Dedifferentiated amniotic fluid mesenchymal stem cell (primary cell): Measurements from ENCODE around the gene HEBP1.
A peak's percentile ranks its signal among the peaks of the same experiment; 100 is the strongest.

Source experiments
- DNase-seq: peaks from one replicate; pipeline ENCODE4 v3.0.0-alpha.2; 2016; ENCODE audit errors: extremely low spot score

The HEBP1 gene

DNA sequence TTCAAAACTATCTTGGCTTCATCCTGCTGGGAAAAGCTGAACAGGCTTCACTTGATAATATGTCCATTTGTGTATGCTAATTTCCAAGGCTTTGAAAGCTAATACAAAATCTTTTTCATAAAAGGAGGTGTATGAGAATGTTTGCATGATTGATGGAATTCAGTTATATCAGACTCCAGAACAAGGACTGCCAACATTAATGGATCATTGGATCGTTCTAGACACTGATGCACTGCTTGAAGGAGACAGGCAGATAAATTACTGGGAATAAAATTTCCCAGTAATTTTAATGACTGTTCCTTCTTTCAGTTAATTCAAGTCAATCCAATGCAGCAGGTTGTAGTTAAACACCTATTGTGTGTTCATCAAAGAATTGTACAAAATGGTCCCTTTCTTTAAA lies 48.6 kb downstream of the HEBP1 start:
- DNase-seq, result no peak

DNA sequence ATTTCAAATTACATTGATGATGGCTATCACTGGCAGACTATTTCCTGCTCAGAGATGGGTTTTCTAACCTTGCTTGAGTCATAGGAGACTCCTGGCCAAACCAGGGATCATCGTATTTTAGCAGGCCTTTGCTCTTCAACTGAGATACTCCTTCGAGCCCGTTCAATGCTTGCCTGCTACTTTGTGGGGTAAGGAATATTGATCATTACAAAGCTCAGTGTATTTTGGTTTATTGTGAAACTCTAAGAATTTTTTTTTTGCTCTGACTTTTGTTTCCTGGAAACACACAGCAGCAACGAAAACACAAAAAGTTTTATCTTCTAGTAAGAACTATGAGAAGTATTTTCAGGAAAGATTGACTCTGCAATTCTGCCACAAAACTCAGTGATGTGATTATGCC lies 52.2 kb downstream of the HEBP1 start:
- DNase-seq, result no peak

DNA sequence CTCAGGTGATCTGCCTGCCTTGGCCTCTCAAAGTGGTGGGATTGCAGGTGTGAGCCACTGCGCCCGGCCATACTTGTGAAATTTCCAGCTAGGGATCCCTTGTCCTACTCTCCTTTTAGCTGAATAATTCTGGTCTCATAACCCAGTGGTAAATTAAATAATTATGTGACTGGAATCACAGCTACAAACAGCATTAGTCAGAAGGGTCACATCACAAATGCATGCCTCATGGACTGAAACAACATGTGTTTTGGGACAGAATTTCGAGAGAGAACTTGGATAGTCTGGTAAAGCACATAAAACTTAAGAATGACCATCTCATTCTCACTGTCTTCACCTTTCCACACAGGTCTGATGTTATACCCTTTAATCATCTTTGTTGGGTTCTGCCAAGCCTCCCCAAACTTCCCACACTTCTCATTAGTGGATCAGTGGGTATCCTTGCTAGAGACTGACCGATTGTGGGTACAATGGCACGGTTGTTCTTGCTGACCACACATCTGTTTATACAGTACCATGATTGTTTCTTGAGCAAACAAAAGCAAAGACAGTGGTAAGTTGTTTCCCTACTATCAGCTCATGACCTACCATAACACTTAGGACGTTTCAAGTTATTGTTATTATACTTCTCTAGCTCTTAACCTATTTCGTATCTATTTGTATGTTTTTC lies 53.2 kb downstream of the HEBP1 start:
- DNase-seq, result no peak

DNA sequence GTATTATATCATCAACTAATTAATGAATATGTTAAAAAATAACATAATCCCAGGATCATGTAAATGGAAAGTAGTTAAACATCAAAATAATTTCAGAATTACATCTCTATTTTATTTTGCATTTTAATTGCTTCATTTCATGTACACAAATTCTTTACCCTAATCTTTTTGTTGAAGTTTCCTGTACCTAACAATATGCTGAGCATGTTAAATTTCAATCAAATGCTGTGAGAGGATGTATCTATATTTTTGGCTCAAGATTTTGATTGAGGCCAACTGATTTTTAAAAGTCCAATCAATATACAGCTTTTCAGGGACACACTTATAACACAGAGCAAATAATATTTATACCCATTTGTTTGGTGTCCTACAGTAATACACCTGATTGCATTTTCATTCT lies 54.5 kb downstream of the HEBP1 start:
- no peak for DNase-seq

DNA sequence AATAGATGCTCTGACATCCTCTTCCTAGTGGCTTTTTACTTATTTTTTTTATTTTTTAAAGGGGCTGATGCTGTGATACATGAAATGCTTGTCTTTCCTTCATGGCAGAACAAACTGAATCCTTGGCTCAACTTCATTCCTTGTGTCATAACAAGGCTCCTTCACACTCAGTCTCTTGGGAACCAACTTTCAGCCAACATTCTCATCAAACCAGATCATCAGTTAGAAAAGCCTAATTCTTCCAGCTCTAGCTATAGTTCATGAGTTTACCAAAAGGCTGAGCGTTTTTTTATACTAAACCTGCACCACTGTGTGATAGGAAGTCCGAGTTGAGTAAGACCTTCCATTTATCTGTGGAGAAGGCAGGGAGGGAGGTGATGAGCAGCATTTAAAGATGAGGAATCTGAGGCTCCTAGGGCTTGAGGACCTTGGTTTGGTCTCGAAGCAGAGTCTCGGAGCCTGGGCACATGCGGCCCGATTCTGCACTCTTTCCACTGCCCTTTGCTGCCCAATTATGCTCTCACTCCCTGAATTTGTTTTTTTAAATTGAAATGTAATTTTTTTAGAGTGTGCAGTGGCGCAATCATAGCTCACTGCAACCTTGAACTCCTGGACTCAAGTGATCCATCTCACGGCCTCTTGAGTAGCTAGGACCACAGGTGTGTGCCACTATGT lies 56.3 kb downstream of the HEBP1 start:
- no peak for DNase-seq

DNA sequence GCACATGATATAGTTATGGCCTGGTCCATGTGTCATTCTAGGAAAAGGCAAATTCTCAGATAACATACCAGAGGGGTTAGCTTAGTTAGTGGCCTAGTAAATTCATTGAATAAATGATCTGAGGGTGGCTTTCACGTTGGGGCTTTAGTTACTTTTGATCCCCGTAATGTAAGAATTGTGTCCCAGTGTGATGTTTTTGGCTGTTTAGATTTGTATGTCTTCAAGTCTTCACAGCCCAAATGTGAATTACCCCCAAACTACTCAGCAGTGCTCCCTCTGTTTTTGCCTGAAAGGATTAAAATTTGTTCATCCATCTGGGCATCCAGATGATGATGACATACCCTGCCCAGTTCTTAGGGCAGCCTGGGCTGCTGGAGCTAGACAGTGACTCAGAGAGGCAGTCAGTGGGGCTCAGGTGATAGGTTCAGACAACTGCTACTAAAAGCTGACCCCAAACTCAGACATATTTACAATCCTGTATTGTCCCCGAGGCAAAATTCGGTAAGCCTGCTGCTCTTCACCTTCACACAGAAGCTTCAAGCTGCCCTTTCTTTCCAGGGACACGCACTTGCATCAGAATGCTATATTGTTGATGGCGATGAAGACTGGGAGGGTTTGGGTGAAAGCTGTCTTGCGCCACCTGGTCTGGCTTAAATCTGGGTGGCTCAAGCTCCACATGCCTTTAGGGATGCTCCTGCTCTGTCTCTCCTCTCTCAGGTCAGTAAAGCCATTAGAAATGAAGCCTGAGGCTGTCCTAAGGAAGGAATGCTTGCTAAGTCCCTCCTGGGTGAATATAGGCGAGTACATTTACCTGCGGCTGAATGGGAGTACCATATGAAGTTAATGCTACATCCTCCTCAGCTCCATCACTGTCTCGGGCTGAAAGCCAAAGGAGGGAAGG lies 58.4 kb downstream of the HEBP1 start:
- DNase-seq, result no peak

DNA sequence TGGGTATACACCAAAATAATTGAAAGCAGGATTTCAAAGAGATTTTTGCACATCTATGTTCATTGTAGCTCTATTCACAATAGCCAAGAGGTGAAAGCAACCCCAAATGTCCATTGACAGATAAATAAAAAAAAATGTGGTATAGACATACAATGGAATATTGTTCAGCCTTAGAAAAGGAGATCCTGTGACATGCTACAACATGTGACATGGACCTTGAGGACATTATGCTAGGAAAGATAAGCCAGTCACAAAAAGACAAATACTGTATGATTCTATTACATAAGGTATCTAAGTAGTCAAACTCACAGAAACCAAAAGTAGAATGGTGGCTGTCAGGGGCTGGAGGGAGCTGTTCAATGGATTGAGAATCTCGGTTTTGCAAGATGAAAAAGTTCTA lies 60.2 kb downstream of the HEBP1 start:
- DNase-seq, result no peak

DNA sequence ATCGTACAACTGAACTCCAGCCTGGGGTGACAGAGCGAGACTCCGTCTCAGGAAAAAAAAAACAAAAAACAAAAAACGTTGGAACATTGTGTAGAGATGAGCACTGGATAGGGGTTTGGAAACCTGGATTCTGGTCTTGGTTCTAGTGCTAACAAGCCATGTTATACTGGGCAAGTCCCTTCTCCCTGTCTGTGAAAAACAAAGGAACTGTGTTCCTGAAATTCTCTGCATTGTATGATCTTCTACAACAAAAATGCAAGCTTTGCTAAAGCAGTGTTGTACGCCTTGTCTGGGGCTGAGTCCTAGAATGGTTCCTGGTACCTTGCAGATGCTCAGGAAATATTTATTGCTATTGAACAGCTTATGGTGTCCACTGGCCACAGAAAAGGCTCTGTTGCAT lies 61.5 kb downstream of the HEBP1 start:
- DNase-seq, result no peak

DNA sequence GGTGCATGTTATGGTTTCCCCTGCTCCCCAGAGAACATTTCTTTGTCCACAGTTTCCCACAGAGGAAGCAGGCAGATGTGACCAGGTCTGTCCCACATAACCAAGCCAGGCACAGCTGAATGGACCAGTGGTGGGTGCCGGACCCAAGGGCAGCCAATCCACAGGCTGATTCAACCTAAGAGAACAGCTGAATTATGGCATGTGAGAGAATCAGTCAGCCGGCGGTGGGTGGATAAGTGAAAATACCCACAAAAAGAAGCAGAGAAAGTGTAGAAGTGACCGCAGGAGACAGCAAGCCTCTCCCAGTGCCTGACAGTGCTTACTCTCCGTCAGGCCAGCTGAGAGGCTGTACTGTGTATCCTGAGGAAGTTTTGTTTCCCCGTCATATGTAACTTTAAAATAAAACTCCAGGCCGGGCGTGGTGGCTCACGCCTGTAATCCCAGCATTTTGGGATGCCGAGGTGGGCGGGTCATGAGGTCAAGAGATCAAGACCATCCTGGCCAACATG lies 63.0 kb downstream of the HEBP1 start:
- DNase-seq, result no peak

DNA sequence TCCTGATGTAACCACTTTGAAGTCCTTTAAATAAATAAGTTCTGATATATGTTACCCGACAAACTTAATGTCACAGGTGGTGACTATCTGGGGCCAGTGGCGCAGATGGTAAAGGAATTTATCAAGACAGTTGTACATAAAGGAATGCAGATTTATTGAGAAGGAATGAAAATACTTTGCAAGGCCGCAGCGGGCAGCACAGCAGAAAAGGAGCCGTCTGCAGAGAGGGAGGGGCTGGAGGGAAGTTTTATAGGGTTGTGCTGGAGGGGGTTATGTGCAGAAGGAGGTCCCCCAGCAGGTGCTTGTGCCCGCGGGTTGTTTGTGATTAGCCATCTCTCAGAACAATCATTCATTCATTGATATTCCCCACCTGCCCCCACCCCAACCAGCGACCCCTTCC lies 65.5 kb downstream of the HEBP1 start:
- DNase-seq, result no peak

DNA sequence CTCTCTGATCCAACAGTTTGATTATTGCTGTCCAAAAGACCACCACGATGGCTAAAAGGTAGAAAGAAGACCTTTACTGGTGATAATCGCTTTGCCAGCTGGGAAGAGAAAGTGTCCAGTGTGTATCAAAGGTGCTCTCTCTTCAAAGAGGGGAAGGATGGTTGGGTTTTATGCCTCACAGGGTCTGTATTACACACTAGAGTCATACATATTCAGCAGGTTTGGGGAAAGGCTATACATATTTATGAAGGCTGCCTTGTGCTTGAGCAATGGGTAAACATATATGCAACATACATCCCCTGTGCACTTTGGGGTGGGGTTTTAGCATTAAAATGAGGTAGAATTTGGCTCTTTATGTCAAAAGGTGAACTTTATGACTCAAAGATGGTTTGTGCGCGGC lies 66.3 kb downstream of the HEBP1 start:
- DNase-seq, result no peak

DNA sequence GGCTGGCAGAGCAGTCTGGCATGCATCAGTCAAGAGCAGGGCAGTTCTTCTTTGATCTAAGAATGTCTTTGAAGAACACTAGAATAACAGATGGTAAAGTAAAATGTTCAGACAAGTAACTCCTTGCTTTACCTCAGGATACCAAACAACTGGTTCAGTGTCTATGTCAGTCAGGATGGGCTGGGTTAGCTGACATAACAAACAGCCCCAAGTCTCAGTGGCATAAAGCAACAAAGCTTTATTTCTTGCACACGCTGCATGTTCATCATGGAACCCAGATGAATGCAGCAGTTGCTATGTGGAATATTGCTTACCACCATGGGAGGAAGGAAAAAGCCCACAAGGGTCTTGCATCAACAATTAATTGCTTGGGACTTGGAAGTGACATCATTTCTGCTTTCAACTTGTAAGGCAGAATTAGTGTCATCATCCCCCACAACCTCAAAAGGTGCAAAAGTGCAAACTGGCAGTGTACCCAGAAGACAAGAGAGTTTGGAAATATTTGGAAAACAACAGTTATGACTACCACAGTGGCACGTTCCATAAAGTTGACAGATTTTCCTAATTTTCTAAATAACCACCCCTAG lies 69.3 kb downstream of the HEBP1 start:
- DNase-seq, result no peak

DNA sequence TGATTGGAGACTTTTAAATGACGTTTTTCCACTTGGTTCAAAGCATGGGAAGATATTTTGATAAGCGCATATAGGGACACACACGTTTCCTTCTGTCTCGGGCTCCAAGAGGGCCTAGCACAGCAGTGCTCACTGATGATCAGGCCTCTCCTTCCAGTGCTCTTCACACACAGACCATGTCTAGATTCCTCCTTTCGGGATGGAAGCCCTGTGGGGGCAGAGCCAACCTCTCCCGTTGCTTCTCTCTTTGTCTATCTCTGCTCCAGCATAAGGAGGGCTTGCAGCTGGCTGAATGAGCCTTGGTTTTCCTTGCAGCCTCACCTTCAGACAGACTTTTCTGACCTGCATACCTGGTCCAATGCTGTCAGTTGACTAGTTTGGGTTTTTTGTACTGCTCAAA lies 70.4 kb downstream of the HEBP1 start:
- DNase-seq, result no peak

DNA sequence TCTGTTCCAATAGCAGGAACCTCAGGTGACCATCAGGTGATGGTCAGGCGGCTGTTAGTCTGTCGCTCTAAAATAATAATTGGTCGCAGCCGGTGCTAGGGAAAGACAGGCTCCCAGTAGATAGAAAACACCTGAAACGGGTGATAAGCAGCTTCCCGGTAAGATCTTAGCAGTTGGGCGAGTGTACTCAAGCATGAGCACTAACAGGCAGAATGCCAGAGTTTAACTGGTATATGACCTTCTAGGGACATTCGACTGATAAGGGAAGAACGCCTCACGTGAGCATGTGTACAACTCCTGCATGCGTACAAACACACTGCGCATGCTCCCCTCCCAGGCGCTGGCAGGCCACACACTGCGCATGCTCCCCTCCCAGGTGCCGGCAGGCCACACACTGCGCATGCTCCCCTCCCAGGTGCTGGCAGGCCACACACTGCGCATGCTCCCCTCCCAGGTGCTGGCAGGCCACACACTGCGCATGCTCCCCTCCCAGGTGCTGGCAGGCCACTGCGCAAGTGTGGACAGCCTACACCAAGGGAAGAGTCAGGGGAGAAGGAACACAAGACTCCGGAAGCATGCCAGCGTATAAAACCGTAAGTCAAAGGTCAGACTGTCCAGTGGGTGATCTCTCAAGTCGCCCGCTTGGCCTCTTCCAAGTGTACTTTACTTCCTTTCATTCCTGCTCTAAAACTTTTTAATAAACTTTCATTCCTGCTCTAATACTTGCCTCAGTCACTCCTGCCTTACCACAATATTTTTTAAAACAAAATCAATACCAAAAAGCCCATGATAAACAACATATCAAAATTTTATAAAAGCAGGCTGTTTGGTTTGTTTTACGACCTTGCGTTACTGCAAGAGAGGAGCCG lies 72.6 kb downstream of the HEBP1 start:
- peak; percentile 45 for DNase-seq

DNA sequence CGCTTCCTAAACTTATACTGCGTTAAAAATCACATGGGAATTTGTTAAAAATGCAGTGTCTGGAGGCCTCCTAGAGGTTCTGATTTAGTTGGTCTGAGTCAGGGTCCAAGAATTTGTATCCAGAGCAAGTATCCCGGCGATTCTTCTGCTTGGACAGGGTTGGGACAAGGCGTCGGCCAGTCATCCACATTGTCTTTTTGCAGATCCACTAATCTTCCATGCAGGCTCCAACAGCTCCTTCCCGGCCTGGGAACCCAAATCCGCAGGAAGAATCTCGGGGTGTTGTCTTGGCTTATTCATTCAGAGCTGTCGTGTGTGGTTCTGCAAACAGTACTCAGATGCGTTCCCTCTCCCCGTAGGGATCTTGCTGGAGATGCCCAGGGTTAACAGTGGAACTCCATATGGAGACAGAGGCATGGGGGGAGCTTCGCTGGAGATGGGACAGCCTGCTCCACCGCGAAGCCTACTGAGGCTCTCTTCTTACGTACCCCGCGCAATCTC lies 73.4 kb downstream of the HEBP1 start:
- no peak for DNase-seq

DNA sequence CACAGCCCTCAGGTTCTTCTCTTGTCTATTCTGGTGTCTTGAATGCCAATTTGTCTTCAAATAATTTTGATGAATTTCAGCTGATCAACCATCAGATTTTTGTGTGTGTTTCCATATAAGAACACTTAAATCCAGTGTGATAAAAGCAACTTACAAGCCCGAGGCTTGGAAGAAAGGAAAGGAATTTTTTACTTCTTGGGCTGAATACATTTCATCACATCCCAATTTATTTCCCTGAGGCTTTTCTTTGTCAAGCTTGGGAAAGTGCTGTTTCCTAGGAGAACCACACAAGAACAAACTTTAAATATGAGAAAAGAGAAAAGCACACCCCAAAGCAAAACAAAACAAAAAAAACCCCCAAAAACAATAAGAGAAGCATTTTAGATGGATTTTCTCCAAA lies 74.7 kb downstream of the HEBP1 start:
- no peak for DNase-seq
